GM12872 (cell line): ENCODE data around the gene SATB2.

Source experiments
- CTCF ChIP-seq: IDR thresholded peaks from 3 replicates; pipeline ENCODE4 v1.5.1; 2011; ENCODE audit warnings: low read depth, mild to moderate bottlenecking, low read length, moderate library complexity; ENCODE audit not compliant: insufficient read depth

Gene SATB2

GRCh38 chr2:199388728-199389268 is 68.9 kb downstream of the SATB2 start:
- TF ChIP-seq CTCF = no peak

- no peak for TF ChIP-seq CTCF
Measured at GRCh38 chr2:199384043-199384442, 73.7 kb downstream of the SATB2 start.

GRCh38 chr2:199383021-199383420 is 74.7 kb downstream of the SATB2 start:
- TF ChIP-seq CTCF = no peak

GRCh38 chr2:199382091-199382490 is 75.6 kb downstream of the SATB2 start:
- no peak for TF ChIP-seq CTCF

- no peak for TF ChIP-seq CTCF
Measured at GRCh38 chr2:199381531-199381930, 76.2 kb downstream of the SATB2 start.

- TF ChIP-seq CTCF = no peak
Measured at GRCh38 chr2:199378948-199379650, 78.6 kb downstream of the SATB2 start.

GRCh38 chr2:199370150-199370780 is 87.5 kb downstream of the SATB2 start:
- no peak for TF ChIP-seq CTCF
